ENCODE results near the gene ITPRIPL1. TPM values are rescaled to one million over a fixed set of nuclear protein-coding genes. Genes with fewer than 3 reads are reported as not detected.

Gene ITPRIPL1
- total and polyA plus RNA-seq, 2 of the 8 experiments (the other 6 are each of a cell fraction or from before 2014, with no cell fraction given): 10.6 to 16.1 TPM

DNA sequence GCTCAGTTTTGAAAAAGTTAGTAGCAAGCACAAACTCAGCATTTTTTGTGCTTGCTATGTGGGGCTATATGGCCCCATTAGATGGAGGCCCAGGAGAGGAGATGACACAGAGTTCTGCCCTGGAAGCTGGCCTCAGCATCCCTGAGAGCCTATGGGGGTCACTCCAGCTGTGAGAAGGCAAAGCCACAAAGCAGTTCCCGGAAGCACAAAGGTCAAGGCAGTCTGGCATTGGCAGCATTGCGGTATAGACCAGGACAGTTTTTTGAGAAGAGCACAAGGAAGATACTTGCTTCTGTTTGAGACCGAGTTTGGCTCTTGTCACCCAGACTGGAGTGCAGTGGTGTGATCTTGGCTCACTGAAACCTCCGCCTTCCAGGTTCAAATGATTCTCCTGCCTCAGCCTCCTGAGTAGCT lies 7.5 kb upstream of the ITPRIPL1 start (continued):
- TF ChIP-seq BACH1 (IDR thresholded peaks at IDR 0.05; ENCODE audit: low read length) (no peak), RFX5 (IDR thresholded peaks at IDR 0.05; ENCODE audit: borderline replicate concordance, low read depth, low read length) (no peak), EZH2 (IDR thresholded peaks at IDR 0.05; ENCODE audit: low read depth, low read length, severe bottlenecking) (no peak), KDM4A (IDR thresholded peaks at IDR 0.05; ENCODE audit: low read depth, low read length, severe bottlenecking) (no peak), KDM1A (IDR thresholded peaks at IDR 0.05; ENCODE audit: borderline replicate concordance, low read length) (no peak), SP4 (IDR thresholded peaks at IDR 0.05; ENCODE audit: low read length) (no peak)
- TF ChIP-seq, protein P1, sequence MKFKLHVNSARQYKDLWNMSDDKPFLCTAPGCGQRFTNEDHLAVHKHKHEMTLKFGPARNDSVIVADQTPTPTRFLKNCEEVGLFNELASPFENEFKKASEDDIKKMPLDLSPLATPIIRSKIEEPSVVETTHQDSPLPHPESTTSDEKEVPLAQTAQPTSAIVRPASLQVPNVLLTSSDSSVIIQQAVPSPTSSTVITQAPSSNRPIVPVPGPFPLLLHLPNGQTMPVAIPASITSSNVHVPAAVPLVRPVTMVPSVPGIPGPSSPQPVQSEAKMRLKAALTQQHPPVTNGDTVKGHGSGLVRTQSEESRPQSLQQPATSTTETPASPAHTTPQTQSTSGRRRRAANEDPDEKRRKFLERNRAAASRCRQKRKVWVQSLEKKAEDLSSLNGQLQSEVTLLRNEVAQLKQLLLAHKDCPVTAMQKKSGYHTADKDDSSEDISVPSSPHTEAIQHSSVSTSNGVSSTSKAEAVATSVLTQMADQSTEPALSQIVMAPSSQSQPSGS (IDR thresholded peaks at IDR 0.05; ENCODE audit: low read length): no peak

Data from H1 (cell line).